Right ventricle myocardium superior (tissue), 1 donor: ENCODE results near the gene CD82. TPM values are rescaled to one million over a fixed set of nuclear protein-coding genes. Genes with fewer than 3 reads are reported as not detected.

Source experiments
- ATAC-seq: fragments of 200-7000 bp; cut with Tn5 transposase; one replicate; pipeline ENCODE4 v1.9.1; 2020; ENCODE audit warnings: mild to moderate bottlenecking; ENCODE audit not compliant: poor library complexity
- DNase-seq: peaks from one replicate; pipeline ENCODE4 v3.0.0-alpha.2; 2020
- intact Hi-C: fragments of 100-400 bp; cut with DNase I; formaldehyde crosslinking; loops from one replicate; pipeline ENCODE4 v1.11.2; 2022
- total RNA-seq: library from RNA; stranded (reverse); fragmentation: NEBNext Ultra II Directional; extraction: Animal tissue kit (Norgen Biotek cat#: 25700); gene quantifications from one replicate; pipeline ENCODE4 v1.2.1, GENCODE V29; 2021
- donor health status: DM: no; HTN: yes; CAD: no; lungs with severe emphysema.

Gene CD82
- total RNA-seq, 1 donor from 2014 or later, result 54.6 TPM

DNA sequence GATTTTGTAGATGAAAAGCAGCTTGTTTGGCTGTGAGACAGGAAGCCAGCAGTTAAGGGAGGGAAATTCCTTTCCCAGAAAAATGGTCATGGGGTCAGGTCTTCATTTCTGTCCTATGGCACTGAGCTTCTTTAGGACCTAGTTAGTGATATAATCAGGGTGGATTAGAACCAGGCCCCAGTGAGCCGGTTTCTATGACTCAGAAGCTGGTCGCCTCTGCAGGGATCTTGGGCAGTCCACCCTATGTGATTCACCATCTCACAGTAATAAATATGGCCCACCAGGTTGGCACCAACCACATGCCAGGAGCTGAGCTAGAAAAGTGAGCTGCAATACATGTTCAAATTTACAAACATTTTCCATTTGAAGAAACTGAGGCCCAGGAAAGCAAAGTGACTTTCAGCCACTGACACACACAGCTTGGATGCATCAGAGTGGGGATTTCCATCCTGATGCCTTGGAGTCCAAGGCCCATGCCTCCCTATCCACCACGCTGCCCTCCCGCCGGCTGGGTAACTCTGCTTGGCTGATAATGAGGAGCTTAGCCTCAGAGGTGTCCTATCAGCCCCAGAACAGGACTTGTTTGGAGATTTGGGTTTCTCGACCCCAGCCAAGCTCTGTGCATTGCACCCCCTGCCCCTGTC lies 42.0 kb downstream of the CD82 start:
- ATAC-seq (no peak), DNase-seq (no peak)
- intact Hi-C loops, result no loop called here

GRCh38 chr11:44607987-44608386 lies 42.5 kb downstream of the CD82 start:
- intact Hi-C loops, result no loop called here
- DNase-seq, result no peak
- no peak for ATAC-seq

DNA sequence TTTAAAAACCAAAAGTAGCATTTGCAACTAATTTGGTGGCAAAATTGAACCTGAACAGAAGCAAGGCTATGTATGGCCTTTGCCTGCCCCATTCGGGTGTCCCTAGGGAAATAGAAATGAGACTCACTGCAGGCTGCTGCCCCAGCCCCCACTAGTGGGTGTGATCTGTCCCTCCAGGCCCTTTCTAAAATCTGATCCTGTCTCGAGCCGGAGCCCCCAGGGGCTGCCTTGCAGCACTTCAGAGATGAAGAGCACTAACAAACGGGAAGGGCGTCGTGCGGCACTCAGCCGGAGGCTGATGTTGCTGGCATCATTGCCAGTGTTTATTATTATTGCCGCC lies 43.2 kb downstream of the CD82 start:
- ATAC-seq, result no peak
- no peak for DNase-seq
- intact Hi-C loops, result no loop called here

GRCh38 chr11:44608991-44609782 lies 43.7 kb downstream of the CD82 start:
- intact Hi-C loops, result no loop called here
- no peak for ATAC-seq

GRCh38 chr11:44609783-44610155 lies 44.3 kb downstream of the CD82 start:
- intact Hi-C loops, result no loop called here
- no peak for ATAC-seq
- DNase-seq, result no peak

More at GRCh38 chr11:44608991-44609782, 43.7 kb downstream of the CD82 start:
- DNase-seq, result no peak

DNA sequence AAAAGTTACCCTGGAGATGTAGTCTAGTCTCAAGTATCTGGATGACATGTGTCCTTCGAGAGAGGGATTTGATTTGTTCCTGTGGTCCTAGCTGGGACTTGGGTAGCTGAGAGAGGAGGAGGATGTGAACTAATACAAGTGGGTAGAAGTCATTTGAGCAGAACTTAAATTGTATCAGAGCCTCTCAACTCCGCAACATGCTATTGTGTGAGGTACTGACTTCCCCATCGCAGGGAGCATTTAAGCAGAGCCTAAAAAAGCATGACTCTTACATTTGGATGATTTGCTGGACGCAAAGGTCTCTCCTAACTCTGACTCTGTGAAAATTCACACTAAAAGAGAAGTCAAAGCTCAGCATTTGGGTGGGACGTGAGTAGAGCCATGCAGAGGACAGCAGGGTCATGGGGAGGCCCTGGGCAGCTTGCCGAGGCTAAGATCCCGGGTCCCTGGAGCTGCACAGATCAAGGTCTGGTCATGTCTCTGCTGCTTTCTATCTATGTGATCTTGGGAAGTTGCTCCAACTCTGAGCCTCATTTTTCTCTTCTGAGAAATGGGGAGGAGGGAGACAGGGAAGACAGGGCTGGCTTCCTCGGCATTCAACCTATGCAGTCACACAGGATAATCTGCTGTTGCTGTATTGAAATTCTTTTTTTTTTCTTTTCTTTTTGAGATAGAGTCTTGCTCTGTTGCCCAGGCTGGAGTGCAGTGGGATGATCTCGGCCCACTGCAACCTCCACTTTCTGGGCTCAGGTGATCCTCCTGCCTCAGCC lies 44.9 kb downstream of the CD82 start:
- intact Hi-C loops, result no loop called here
- ATAC-seq (no peak), DNase-seq (no peak)

GRCh38 chr11:44611088-44611487 lies 45.6 kb downstream of the CD82 start:
- ATAC-seq, result no peak
- intact Hi-C loops, result no loop called here
- no peak for DNase-seq

GRCh38 chr11:44611687-44612434 lies 46.4 kb downstream of the CD82 start:
- ATAC-seq (no peak), DNase-seq (no peak)
- intact Hi-C loops, result no loop called here

- intact Hi-C loops, result no loop called here
- DNase-seq (no peak), ATAC-seq (no peak)
Measured at GRCh38 chr11:44613153-44613552, 47.7 kb downstream of the CD82 start.

DNA sequence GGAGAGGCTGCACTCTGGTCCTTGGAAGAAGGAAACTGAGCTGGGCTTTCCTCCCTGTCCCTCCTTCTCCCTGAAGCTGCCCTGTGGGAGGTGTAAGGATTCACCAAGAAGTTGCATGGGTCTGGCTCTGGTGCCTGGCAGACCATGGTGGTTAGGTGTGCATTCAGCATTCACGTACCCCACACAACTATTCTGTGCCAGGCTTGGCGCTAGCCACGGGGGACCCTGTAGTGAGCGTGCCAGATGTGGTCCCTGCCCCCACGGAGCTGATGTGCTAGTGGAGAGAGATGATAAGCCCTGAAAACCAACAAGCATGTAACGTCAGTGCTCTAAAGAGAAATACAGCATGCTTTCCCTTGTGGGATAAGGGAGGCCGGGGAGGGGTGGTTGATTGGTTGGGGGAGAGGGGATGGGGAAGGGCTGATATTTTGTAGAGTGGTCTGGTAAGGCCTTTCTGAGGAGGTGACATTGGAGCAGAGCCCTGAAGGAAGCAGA lies 48.9 kb downstream of the CD82 start:
- intact Hi-C loops, result no loop called here
- DNase-seq, result peak; percentile 26
- ATAC-seq, result no peak

DNA sequence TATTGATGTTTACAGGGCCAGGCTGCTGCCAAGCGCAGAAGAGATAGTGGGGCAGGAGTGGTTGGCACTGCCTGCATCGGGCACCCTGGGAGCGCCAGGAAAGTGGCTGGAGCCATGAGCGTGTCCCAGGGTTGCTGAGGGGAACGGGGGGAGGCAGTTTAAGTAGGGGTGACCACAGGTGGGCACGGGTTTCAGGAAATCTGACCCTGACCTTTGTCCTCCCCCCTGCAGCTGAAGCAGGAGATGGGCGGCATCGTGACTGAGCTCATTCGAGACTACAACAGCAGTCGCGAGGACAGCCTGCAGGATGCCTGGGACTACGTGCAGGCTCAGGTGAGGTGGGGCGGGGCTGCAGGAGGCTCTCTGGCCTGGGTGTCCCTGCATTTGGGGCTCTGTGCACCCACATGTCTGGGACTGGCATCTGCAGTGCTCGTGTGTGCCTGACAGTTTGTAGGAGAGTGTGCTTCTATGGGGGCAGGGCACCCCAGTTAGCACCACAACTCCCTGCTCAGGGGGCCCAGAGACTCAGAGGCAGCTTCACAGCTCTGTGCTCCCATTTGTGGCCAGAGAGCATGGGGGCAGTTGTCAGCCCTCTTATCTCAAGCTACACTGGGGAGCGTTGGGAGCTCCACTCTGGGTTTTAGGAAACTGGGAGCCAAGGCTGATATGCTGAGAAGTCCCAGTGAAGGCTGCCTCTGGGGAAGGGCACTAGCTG lies 49.7 kb downstream of the CD82 start:
- DNase-seq (peak; percentile 60), ATAC-seq (peak; percentile 55)
- intact Hi-C loops, result no loop called here

- intact Hi-C loops, result loop anchor here (2.0 kb wide), 1 partner anchor 59 kb away; no protein-coding TSS in a partner anchor
- peak; percentile 18 for DNase-seq
- no peak for ATAC-seq
Measured at GRCh38 chr11:44615913-44616791, 50.7 kb downstream of the CD82 start.

- ATAC-seq (no peak), DNase-seq (peak; percentile 22)
- intact Hi-C loops, result loop anchor here (2.0 kb wide), 1 partner anchor 61 kb away; no protein-coding TSS in a partner anchor
Measured at GRCh38 chr11:44617671-44618461, 52.4 kb downstream of the CD82 start.

- intact Hi-C loops, result no loop called here
- ATAC-seq, result no peak
- peak; percentile 36 for DNase-seq
Measured at GRCh38 chr11:44618561-44619425, 53.3 kb downstream of the CD82 start.

- intact Hi-C loops, result loop anchor here (5.0 to 10.0 kb wide), 4 partner anchors 107 to 484 kb away; partner anchors contain the start of gene TSPAN18
- ATAC-seq, result no peak
- DNase-seq, result peak; percentile 6
Measured at GRCh38 chr11:44620328-44620725, 54.9 kb downstream of the CD82 start.
